A549 (cell line): Measurements from ENCODE around the gene SLC15A5. TPM values are rescaled to one million over a fixed set of nuclear protein-coding genes. Genes with fewer than 3 reads are reported as not detected.

ENCODE experiments used
- ATAC-seq, 2 experiments: fragments of 200-7000 bp in 1 of 2; fragments of >200 bp in 1 of 2; cut with Nextera tagmentation in 1 of 2; cut with Tn5 transposase in 1 of 2; 3 replicates each; pipeline versions ENCODE4 v1.8.0 to v1.9.1; 2018 to 2020; ENCODE audit warnings: mild to moderate bottlenecking in 1 of 2, moderate library complexity in 1 of 2
- CTCF ChIA-PET: fragments of 300-600 bp; sonication (Branson Sonifier 250); formaldehyde crosslinking; extraction: SDS; loops from one replicate; lab custom pipeline; 2021; ENCODE audit warnings: antibody characterized with exemption, inconsistent platforms; lab: Yijun Ruan, JAX
- POLR2A ChIA-PET: fragments of 350-600 bp; formaldehyde crosslinking; extraction: SDS; loops from one replicate; lab custom pipeline; 2021; ENCODE audit warnings: antibody characterized with exemption, inconsistent platforms; lab: Yijun Ruan, JAX
- DNase-seq, 2 experiments: peaks; one replicate each; pipeline versions ENCODE4 v3.0.0 to v3.0.0-alpha.2; 2011 to 2016; ENCODE audit warnings: low read depth in 1 of 2, low spot score in 1 of 2
- FAIRE-seq: peaks from 2 replicates; lab custom pipeline; 2011; peaks lifted over from hg19 to GRCh38; lab: Jason Lieb, UNC
- H3K27ac ChIP-seq, 2 experiments: fragments of >200 bp; sonication (Bioruptor Twin); formaldehyde crosslinking; 3 replicates each; pipeline ENCODE4 v1.5.1; 2016 to 2017
- H3K4me1 ChIP-seq: fragments of >200 bp; sonication (Bioruptor Twin); formaldehyde crosslinking; 3 replicates; pipeline ENCODE4 v1.6.1; 2016
- H3K4me2 ChIP-seq: fragments of >200 bp; sonication (Bioruptor Twin); formaldehyde crosslinking; 3 replicates; pipeline ENCODE4 v1.6.1; 2016
- H3K4me3 ChIP-seq: fragments of >200 bp; sonication (Bioruptor Twin); formaldehyde crosslinking; 3 replicates; pipeline ENCODE4 v1.5.1; 2016
- H3K9me3 ChIP-seq: fragments of >200 bp; sonication (Bioruptor Twin); formaldehyde crosslinking; 3 replicates; pipeline ENCODE4 v1.6.1; 2016
- BHLHE40 ChIP-seq: IDR thresholded peaks from 2 replicates; pipeline ENCODE4 v1.6.1; 2012; ENCODE audit warnings: low read depth, low read length, inconsistent platforms
- CBX2 ChIP-seq: fragments of 200-600 bp; sonication (generic); IDR thresholded peaks from 2 replicates; pipeline ENCODE4 v1.6.1; 2016; ENCODE audit warnings: low read depth, mild to moderate bottlenecking, borderline replicate concordance
- CEBPB ChIP-seq, 2 experiments: fragments of >200 bp in 1 of 2; sonication (Bioruptor Twin) in 1 of 2; formaldehyde crosslinking in 1 of 2; IDR thresholded peaks; 2 replicates each; pipeline ENCODE4 v1.6.1; 2012 to 2016
- CHD2 ChIP-seq: fragments of 150-350 bp; IDR thresholded peaks from 2 replicates; pipeline ENCODE4 v1.6.1; 2014; ENCODE audit warnings: low read length; ENCODE audit not compliant: partially characterized antibody
- CHD4 ChIP-seq: fragments of 200-600 bp; sonication (generic); IDR thresholded peaks from 2 replicates; pipeline ENCODE4 v1.6.1; 2016; ENCODE audit warnings: antibody characterized with exemption, mild to moderate bottlenecking, borderline replicate concordance
- FOSL2 ChIP-seq, 2 experiments: fragments of 450-650 bp in 1 of 2; fragments of >200 bp in 1 of 2; sonication (Bioruptor Twin) in 1 of 2; formaldehyde crosslinking; IDR thresholded peaks; 2 replicates each; pipeline versions ENCODE4 v1.5.0 to v1.6.1; 2016 to 2020; ENCODE audit warnings: mild to moderate bottlenecking in 1 of 2, moderate library complexity in 1 of 2
- FOXS1 ChIP-seq: fragments of 250-450 bp; sonication (Bioruptor Pico); IDR thresholded peaks from 2 replicates; pipeline ENCODE4 v1.5.0; 2020; ENCODE audit warnings: mild to moderate bottlenecking, moderate library complexity
- HOXB5 ChIP-seq: fragments of 250-450 bp; sonication (Bioruptor Pico); IDR thresholded peaks from 2 replicates; pipeline ENCODE4 v1.5.0; 2020; ENCODE audit warnings: mild to moderate bottlenecking, moderate library complexity
- KDM5A ChIP-seq: fragments of 200-600 bp; sonication (generic); IDR thresholded peaks from 2 replicates; pipeline ENCODE4 v1.6.1; 2016; ENCODE audit warnings: antibody characterized with exemption, mild to moderate bottlenecking
- MYC ChIP-seq: IDR thresholded peaks from 2 replicates; pipeline ENCODE4 v1.6.1; 2012; ENCODE audit warnings: mild to moderate bottlenecking, inconsistent platforms, low read length, improper control_type of control experiment, borderline replicate concordance
- NFE2L2 ChIP-seq: fragments of 150-350 bp; conservative IDR thresholded peaks from 2 replicates; pipeline ENCODE4 v1.6.1; 2014; ENCODE audit warnings: low read length
- POLR2A ChIP-seq: IDR thresholded peaks from 2 replicates; pipeline ENCODE4 v1.6.1; 2012; ENCODE audit warnings: mild to moderate bottlenecking, low read length
- POLR2AphosphoS2 ChIP-seq: conservative IDR thresholded peaks from 2 replicates; pipeline ENCODE4 v1.6.1; 2012; ENCODE audit warnings: low read length, improper control_type of control experiment, inconsistent platforms
- RARB ChIP-seq: fragments of 250-450 bp; sonication (Bioruptor Pico); IDR thresholded peaks from 2 replicates; pipeline ENCODE4 v1.8.0; 2021; ENCODE audit warnings: mild to moderate bottlenecking, moderate library complexity
- RCOR1 ChIP-seq: fragments of 150-350 bp; IDR thresholded peaks from 2 replicates; pipeline ENCODE4 v1.6.1; 2014; ENCODE audit warnings: antibody characterized with exemption, low read length, low read depth
- RNF2 ChIP-seq: fragments of 200-600 bp; sonication (generic); IDR thresholded peaks from 2 replicates; pipeline ENCODE4 v1.6.1; 2016; ENCODE audit warnings: low read depth, mild to moderate bottlenecking, antibody characterized with exemption, moderate library complexity, borderline replicate concordance
- SMC3 ChIP-seq: fragments of >200 bp; sonication (Bioruptor Twin); formaldehyde crosslinking; IDR thresholded peaks from 3 replicates; pipeline ENCODE4 v1.6.1; 2018; ENCODE audit warnings: inconsistent platforms
- SREBF2 ChIP-seq: fragments of 450-650 bp; IDR thresholded peaks from 2 replicates; pipeline ENCODE4 v1.6.1; 2014; ENCODE audit warnings: mild to moderate bottlenecking, moderate library complexity
- TFCP2L1 ChIP-seq: fragments of 250-450 bp; sonication (Bioruptor Pico); IDR thresholded peaks from 2 replicates; pipeline ENCODE4 v1.5.0; 2021; ENCODE audit warnings: mild to moderate bottlenecking
- ZNF302 ChIP-seq: fragments of 250-450 bp; sonication (Bioruptor Pico); IDR thresholded peaks from 2 replicates; pipeline ENCODE4 v1.9.0; 2021; ENCODE audit warnings: inconsistent platforms, mild to moderate bottlenecking, moderate library complexity
- ZSCAN20 ChIP-seq: fragments of 250-450 bp; sonication (Bioruptor Pico); IDR thresholded peaks from 2 replicates; pipeline ENCODE4 v1.8.0; 2022; ENCODE audit warnings: mild to moderate bottlenecking, moderate library complexity
- WGBS: methylation state at CpG from one replicate; pipeline ENCODE4 v1.1.6; 2017; ENCODE audit errors: missing lambda C conversion rate; 5-methylcytosine and 5-hydroxymethylcytosine counted together
- polyA plus RNA-seq, 4 experiments: library from polyadenylated mRNA; depleted of rRNA in 3 of 4; stranded (reverse); fragments of >200 nt; fragmentation: RNase III in 1 of 4; extraction: RNeasy Plus Mini Kit Qiagen cat#74134 plus additional on column Dnase treatment in 1 of 4; gene quantifications; 2 replicates in 3 of 4; 3 replicates in 1 of 4; pipeline ENCODE4 v1.2.3, GENCODE V29; 2011 to 2017
- TF ChIP-seq, protein P1 (sequence below): fragments of 150-350 bp; IDR thresholded peaks from 2 replicates; pipeline ENCODE4 v1.6.1; 2014; ENCODE audit warnings: low read depth, mild to moderate bottlenecking, low read length
- TF ChIP-seq, protein P2 (sequence below): IDR thresholded peaks from 2 replicates; pipeline ENCODE4 v1.6.1; 2012
- TF ChIP-seq, protein P3 (sequence below): IDR thresholded peaks from 2 replicates; pipeline ENCODE4 v1.6.1; 2012; ENCODE audit warnings: low read depth, borderline replicate concordance
- TF ChIP-seq, protein P4 (sequence below): fragments of 450-650 bp; IDR thresholded peaks from 2 replicates; pipeline ENCODE4 v1.6.1; 2014; ENCODE audit warnings: antibody characterized with exemption
- TF ChIP-seq, protein P5 (sequence below): fragments of >200 bp; sonication (Bioruptor Twin); formaldehyde crosslinking; IDR thresholded peaks from 3 replicates; pipeline ENCODE4 v1.5.1; 2016

SLC15A5 gene
- polyA plus RNA-seq, 2 of the 4 experiments (the other 2 are of a cell fraction), result not detected

DNA sequence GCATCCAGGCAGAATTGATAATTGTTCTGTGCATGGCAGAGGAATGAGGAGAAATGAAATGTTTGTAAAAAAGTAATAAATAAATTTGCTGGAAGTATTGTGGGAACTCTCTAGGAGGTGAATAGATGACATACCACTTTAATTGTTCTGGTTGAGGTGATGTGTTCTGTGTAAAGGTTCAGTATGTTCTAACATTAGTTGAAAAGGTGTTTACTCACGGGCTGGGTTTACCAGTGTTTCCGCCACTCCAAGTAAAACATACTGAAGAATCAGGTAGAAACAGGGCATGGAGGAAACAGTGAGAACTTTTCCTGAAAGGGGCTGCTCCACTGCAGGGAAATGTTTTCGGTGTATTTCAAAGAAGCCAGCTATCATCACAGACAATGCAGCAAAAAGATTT is 53.3 kb downstream of the SLC15A5 start:
- Histone ChIP-seq H3K4me2 (no peak overlapping the region), H3K27ac (no peak overlapping the region), H3K4me1 (no peaks in the 10 kb centered on the region), H3K9me3 (no peaks in the 10 kb centered on the region), H3K4me3 (no peak overlapping the region)
- 67% methylated on average over 3 of the region's 3 CpGs for WGBS
- ChIA-PET POLR2A (no interaction called here), CTCF (no interaction called here)
- DNase-seq, result no peak
- ATAC-seq, result no peak
- FAIRE-seq, result no peak
- TF ChIP-seq KDM5A (no peak), POLR2AphosphoS2 (no peak), MYC (no peak), RCOR1 (no peak), NFE2L2 (no peak), TFCP2L1 (no peak), POLR2A (no peak), FOXS1 (no peak), CBX2 (no peak), CHD4 (no peak), BHLHE40 (no peak), CEBPB (IDR thresholded peaks at IDR 0.05) (no peak), FOSL2 (IDR thresholded peaks at IDR 0.05) (no peak), FOSL2 (CRISPR knock-in tag; IDR thresholded peaks at IDR 0.05) (no peak)
- TF ChIP-seq, protein P1, sequence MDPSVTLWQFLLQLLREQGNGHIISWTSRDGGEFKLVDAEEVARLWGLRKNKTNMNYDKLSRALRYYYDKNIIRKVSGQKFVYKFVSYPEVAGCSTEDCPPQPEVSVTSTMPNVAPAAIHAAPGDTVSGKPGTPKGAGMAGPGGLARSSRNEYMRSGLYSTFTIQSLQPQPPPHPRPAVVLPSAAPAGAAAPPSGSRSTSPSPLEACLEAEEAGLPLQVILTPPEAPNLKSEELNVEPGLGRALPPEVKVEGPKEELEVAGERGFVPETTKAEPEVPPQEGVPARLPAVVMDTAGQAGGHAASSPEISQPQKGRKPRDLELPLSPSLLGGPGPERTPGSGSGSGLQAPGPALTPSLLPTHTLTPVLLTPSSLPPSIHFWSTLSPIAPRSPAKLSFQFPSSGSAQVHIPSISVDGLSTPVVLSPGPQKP, result no peak
- TF ChIP-seq, protein P2, sequence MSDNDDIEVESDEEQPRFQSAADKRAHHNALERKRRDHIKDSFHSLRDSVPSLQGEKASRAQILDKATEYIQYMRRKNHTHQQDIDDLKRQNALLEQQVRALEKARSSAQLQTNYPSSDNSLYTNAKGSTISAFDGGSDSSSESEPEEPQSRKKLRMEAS, result no peak
- TF ChIP-seq, protein P3, sequence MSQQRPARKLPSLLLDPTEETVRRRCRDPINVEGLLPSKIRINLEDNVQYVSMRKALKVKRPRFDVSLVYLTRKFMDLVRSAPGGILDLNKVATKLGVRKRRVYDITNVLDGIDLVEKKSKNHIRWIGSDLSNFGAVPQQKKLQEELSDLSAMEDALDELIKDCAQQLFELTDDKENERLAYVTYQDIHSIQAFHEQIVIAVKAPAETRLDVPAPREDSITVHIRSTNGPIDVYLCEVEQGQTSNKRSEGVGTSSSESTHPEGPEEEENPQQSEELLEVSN, result no peak

DNA sequence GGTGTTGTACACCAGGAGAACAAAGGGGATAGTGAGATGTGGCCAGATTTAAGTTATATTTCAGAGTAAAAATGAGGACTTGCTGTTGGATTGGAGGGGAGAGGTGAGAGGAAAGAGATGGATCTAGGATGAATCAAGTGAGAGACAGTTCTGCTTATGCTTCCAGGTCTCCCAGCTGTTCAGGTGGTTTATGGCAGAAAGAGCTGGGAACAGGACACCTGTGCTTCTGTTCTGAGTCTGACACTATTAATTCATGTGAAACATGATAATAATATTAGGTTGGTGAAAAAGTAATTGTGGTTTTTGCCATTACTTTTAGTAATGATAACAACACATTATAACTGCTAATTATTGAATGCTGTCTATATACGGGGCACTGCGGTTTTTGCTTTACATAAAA is 55.7 kb downstream of the SLC15A5 start:
- Histone ChIP-seq H3K4me3 (no peak overlapping the region), H3K4me2 (no peak overlapping the region), H3K4me1 (no peaks in the 10 kb centered on the region), H3K27ac (no peak overlapping the region), H3K9me3 (no peaks in the 10 kb centered on the region)
- CTCF ChIA-PET, result no interaction called here
- WGBS, result 91% methylated on average over 2 of the region's 2 CpGs
- FAIRE-seq (no peak), ATAC-seq (no peak), DNase-seq (no peak)
- TF ChIP-seq, protein P2, result no peak
- no peak for TF ChIP-seq ZSCAN20 (CRISPR knock-in tag)
- TF ChIP-seq RCOR1, result no peak
- TF ChIP-seq RNF2, result no peak
- no peak for TF ChIP-seq RARB
- no peak for TF ChIP-seq CHD2
- TF ChIP-seq SREBF2, result no peak
- TF ChIP-seq SMC3, result no peak
- TF ChIP-seq HOXB5 (CRISPR knock-in tag), result no peak
- POLR2A ChIA-PET, result no interaction called here

DNA sequence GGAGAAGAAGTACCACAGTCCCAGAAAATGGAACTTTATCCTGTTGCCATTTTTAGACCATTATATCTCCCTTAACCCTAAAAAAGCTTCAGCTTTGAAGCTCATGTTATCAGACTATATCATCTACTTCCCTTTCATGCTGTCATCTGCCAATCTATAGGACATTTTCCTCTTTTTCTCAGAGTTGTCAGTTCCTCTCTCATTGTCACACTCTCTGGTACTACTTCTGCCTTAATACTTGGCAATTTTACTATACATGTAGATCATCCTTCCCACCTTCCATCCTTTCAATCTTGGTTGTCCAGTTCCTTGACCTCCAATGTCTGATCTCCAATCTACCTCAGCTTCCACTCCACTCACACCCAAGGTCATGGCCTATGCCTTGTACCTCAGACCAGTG is 57.4 kb downstream of the SLC15A5 start:
- H3K4me3 ChIP-seq, result no peak overlapping the region
- TF ChIP-seq ZSCAN20 (CRISPR knock-in tag) (no peak), FOSL2 (IDR thresholded peaks at IDR 0.05) (no peak), FOSL2 (CRISPR knock-in tag; IDR thresholded peaks at IDR 0.05) (no peak), ZNF302 (CRISPR knock-in tag) (no peak), POLR2AphosphoS2 (no peak)
- TF ChIP-seq, protein P2, result no peak
- TF ChIP-seq, protein P4, sequence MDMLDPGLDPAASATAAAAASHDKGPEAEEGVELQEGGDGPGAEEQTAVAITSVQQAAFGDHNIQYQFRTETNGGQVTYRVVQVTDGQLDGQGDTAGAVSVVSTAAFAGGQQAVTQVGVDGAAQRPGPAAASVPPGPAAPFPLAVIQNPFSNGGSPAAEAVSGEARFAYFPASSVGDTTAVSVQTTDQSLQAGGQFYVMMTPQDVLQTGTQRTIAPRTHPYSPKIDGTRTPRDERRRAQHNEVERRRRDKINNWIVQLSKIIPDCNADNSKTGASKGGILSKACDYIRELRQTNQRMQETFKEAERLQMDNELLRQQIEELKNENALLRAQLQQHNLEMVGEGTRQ, result no peak
- TF ChIP-seq, protein P5, sequence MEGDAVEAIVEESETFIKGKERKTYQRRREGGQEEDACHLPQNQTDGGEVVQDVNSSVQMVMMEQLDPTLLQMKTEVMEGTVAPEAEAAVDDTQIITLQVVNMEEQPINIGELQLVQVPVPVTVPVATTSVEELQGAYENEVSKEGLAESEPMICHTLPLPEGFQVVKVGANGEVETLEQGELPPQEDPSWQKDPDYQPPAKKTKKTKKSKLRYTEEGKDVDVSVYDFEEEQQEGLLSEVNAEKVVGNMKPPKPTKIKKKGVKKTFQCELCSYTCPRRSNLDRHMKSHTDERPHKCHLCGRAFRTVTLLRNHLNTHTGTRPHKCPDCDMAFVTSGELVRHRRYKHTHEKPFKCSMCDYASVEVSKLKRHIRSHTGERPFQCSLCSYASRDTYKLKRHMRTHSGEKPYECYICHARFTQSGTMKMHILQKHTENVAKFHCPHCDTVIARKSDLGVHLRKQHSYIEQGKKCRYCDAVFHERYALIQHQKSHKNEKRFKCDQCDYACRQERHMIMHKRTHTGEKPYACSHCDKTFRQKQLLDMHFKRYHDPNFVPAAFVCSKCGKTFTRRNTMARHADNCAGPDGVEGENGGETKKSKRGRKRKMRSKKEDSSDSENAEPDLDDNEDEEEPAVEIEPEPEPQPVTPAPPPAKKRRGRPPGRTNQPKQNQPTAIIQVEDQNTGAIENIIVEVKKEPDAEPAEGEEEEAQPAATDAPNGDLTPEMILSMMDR, result no peak
- H3K4me2 ChIP-seq, result no peak overlapping the region
- H3K27ac ChIP-seq, result no peak overlapping the region
- H3K9me3 ChIP-seq, result no peaks in the 10 kb centered on the region
- ATAC-seq (no peak), DNase-seq (no peak), FAIRE-seq (no peak)
- POLR2A ChIA-PET, result no interaction called here
- H3K4me1 ChIP-seq, result no peaks in the 10 kb centered on the region
- CTCF ChIA-PET, result interaction anchor here (1.0 to 1.1 kb wide), 2 partner anchors 10 to 140 kb away, joined by 3 to 4 read pairs; no protein-coding TSS in a partner anchor
